Testis (tissue), 2 donors: ENCODE measurements around the gene TNS3.

ENCODE experiments used
- CTCF ChIP-seq, 3 experiments: fragments of 450-650 bp in 2 of 3; fragments of 200-600 bp in 1 of 3; sonication (generic) in 1 of 3; IDR thresholded peaks; one replicate each; pipeline ENCODE4 v1.5.1; 2016 to 2019; ENCODE audit warnings: antibody characterized with exemption in 3 of 3, mild to moderate bottlenecking in 2 of 3, moderate library complexity in 1 of 3
- POLR2A ChIP-seq: fragments of 450-650 bp; IDR thresholded peaks from one replicate; pipeline ENCODE4 v1.6.1; 2017; ENCODE audit warnings: antibody characterized with exemption, mild to moderate bottlenecking, moderate library complexity

- TF ChIP-seq CTCF (IDR thresholded peaks at IDR 0.05) = no peak
- no peak for TF ChIP-seq POLR2A
These were observed 1.1 kb upstream of the TNS3 start for GRCh38 chr7:47582764-47583738.
